Measurements from ENCODE around the gene SMIM30.
"Not testable (repeated sequence)": the region's sequence is repeated elsewhere in the genome, so short reads cannot be mapped to it uniquely, and the experiment has no call there.

Gene SMIM30

DNA sequence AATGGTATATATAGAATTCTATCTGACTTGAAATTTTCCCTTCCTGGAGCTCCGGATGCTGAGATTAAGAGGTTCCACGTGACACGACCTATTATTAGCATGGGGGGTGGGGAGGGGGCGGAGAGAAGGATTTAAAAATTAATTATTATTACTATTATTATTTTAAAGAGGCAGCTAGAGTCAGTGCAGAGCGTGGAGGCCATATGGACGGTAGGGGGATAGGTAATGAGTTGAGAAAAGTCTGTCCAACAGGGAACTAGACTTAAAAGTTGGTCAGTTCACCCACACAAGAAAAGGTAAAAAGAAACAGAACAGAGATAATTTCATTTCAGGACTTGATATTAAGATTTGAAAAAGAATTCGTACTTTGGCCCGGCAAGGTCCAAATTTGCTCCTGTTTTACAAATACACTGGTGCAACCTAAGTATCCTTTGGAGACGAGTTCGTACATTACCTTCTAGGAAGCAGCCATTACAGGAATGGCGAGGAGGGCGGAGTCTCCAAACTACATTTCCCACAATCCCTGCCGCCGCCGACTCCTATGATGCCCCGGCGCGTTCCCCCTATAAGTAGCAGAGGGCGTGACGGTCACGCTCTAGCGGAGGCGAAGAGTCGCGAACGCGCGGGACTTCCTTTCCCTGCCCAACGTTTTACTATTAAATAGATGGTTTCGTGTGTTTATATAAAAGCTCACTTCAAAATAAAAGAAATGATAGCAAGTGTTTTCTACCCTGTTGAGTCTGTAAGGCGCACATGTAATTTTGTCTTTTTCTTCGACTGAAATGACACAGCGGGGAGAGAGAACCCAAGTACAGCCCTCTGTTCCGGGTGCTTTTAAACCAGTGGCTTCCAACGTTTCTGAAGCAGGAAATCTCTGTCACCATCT, at the start of gene SMIM30:
Gene SMIM30 (minus strand): TSS at position 481 of the 886 bp plus-strand sequence. CDS start 976 bp downstream, outside the sequence.
- DNase-seq: peak; percentile 53

DNA sequence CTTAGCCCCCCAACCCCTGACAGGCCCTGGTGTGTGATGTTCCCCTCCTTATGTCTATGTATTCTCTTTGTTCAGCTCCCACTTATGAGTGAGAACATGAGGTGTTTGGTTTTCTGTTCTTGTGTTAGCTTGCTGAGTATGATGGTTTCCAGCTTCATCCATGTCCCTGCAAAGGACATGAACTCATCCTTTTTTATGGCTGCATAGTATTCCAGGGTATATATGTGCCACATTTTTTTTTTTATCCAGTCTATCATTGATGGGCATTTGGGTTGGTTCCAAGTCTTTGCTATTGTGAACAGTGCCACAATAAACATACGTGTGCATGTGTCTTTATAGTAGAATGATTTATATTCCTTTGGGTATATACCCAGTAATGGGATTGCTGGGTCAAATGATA, 47.8 kb upstream of the SMIM30 start:
- DNase-seq: not testable (repeated sequence)

DNA sequence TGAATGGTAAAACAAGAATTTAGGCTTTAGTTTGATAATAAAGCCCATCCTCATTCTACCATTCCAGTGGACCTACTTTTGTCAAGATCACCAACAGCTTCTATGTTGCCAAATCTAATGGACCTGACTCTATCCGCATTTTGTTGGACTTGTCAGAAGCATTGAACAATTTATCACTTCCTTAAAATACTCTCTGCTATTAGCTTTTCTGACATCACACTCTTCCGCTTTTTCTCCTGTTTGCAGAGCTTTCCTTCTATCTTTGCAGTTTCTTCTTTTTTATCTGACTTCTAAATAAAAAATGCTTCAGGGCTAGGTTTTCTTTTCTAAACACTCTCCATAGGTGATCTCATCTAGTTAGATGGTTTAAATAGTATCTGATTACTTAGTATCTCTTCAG, 42.7 kb upstream of the SMIM30 start:
- DNase-seq: no peak

DNA sequence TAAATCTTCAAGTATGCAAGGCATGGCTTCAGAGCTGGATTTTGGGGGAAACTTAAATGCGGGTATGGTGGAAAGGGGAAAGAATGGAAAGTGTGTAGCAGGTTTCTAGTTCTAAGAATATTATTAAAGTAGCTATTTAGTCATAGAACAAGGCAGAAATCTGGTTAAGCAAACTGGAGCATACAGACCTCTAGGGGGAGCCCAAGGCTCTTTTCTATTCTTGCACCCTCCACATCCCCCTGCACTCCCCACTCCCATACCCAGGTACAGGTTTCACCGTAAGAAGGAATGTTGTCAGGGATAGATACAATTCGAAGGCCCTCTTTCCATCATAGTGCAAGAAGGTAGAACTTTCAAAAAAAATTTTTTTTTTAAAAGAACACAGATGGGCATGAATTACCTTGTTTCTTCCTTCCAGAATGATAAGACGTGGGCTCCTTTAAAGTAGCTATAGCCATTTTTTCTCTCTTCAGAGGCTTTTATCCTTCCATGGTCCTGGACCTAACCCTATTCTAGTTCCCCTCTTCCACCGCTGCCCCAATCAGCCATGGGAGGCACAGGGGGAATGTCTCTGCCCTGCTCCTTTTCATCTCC, 41.5 kb upstream of the SMIM30 start:
- DNase-seq: peak; percentile 52

- no peak for DNase-seq
These were observed 40.4 kb upstream of the SMIM30 start for GRCh38 chr7:113158756-113159155.

DNA sequence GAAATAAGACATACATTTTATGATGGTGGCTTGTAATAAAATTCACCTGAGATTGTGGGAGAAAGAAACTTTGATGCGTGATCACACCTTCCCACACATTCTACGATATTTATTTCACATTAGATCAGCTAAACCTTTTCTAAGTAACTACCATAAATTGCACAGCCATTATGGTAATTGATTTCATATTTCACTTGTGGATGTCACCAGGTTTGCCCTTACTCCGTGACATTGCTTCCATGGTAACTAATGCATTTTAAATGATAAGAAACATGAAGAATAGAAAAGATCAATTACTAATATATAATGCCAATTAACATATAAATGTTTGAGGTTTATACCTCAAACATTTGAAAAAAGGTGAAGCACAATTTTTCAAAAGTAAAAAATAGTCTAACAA, 35.8 kb upstream of the SMIM30 start:
- DNase-seq: no peak

DNA sequence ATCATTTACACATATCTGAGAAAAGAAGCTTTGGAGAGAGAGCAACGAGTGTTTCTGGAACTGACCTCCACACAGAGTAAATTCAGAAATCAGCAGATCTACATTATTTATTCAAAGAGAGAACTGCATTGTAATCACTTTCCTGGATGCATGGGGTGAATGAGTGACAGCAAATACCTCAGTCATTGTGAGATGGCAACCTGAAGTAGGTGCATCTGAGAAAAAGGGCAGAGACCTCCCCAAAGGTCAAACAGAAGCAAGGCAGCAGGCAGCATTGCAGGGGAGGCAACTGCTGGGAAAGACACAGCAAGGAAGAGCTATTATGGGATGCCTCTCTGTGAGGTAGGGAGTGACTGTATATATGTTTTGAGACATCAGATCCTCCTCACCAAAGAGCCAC, 26.5 kb upstream of the SMIM30 start:
- no peak for DNase-seq

DNA sequence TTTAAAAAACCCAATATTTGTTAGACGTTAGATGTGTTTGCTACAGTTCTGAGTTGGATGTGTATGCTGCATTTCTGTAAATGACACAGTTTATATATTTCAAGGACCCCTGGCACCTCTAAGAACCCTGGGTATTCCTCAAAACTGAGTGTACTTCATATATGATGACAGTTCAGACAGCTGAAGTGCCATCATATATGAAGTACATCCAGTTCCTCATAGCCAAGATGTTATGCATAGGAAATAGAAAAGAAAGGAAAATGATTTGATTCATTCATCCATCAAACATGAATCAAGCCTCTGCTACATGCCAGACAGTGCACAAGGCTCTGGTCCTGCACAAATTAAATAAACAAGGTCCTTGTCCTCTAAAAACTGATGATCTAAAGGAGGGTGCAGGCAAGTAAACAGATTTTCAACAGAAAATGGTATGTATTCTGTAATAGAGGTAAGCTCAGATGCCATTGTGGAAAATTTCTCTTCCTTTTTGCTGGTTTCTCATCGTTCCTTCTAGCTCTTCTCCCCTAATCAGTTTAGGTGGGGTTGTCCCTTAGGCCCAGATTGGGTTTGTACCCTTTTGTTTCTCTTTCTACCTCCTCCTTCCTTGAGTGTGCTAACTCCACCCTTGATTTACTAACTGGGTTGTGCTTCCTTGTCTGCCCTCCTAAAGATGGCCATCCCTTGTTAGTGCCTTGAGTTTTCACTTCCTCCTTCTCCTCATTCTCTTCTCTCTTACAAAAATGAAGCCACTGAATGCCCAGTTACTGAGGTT, 25.3 kb upstream of the SMIM30 start:
- no peak for DNase-seq

DNA sequence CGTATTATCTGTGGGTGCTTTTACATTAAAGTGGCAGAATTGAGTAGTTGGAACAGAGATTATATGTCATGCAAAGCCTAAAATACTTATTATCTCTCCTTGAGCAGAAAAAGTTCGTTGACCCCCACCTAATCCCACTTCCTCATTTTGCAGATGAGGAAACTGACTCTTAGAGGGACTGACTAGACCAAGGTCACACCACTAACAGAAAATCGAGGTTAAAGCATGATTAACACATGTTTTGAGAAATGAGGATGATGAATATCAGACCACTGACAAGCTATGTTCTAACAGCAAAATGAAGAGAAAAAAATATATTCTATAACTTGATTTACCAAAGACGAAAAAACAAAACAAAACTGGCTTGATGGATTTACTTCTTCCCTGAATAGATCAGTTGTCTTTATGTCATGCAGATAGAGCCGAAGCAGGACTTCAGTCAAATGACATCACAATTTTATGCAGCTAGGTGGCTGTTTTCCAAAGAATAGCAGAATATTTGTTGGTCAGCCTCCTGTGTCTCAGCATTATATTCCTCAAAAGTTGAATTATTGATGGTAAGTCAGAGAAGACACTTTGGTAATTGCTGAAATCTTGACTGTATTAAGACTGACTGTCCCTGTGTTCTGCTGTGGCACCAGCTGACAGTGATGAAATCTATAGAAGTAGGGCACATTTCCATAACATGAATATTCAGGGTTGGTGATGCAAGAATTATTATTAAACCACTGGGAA, 24.2 kb upstream of the SMIM30 start:
- no peak for DNase-seq

DNA sequence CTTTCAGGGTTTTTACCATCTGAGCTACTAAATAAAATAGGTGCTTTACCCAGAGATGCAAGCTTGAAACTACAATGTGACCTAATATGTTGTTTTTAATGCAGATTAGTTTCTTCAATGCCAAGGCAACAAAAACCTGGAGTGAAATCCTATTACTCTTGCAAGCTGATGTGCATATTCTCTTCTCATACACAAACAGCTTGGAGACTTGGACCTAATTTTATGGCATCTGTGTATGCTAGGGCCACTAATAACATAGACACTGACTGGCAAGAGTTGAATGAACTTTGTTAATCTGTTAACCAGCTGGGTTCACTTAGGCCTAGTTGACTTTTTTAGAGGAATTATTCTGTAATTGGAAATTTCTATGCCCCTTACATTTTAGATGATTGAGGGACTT, 23.4 kb upstream of the SMIM30 start:
- no peak for DNase-seq

DNA sequence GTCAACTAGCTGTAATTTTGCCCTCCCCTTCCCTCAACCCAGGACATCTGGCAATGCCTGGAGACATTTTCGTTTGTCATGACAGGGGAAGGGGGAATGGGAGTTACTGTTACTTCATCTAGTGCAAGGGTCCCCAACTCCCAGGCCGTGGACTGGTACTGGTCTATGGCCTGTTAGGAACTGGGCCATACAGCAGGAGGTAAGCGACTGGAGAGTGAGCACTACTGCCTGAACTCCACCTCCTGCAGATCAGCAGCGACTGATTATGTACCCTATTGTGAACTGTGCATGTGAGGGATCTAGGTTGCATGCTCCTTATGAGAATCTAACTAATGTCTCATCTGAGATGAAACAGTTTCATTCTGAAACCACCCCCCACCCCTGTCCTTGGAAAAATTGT, 22.6 kb upstream of the SMIM30 start:
- DNase-seq: no peak

DNA sequence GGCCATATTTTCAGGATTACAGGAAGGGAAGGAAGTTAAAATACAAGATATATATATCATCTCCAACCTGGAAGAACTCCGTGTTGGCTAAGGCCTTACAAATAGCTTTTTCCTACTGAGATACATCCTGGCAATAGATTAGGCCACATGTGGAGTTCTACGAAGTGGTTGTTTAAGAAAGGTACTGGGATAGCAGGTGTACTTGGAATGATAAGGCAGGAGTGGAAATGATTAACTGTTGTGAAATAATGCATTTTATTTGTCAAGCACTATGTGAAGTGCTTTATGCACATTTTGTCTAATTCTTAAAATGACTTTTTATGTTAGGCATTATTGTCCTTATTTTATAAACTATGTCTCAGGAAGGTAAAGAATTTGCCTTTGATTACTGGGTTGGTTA, 18.9 kb upstream of the SMIM30 start:
- DNase-seq: no peak

DNA sequence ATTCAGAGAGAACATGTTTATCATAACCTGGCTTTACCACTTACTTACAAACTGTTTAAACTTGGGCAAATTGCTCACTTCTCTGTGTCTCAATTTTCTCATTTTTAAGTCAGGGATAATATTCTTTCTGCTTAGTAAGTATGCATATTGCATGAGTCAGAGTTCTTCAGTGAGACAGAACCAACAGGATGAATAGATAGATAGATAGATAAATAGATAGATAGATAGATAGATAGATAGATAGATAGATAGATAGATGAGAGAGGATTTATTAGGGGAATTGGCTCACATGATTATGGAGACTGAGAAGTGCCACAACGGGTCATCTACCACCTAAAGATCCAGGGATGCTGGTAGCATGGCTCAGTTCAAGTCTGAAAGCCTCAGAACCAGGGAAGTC, 15.7 kb upstream of the SMIM30 start:
- DNase-seq: no peak

- DNase-seq: no peak
These were observed 13.0 kb upstream of the SMIM30 start for GRCh38 chr7:113131367-113131766.

DNA sequence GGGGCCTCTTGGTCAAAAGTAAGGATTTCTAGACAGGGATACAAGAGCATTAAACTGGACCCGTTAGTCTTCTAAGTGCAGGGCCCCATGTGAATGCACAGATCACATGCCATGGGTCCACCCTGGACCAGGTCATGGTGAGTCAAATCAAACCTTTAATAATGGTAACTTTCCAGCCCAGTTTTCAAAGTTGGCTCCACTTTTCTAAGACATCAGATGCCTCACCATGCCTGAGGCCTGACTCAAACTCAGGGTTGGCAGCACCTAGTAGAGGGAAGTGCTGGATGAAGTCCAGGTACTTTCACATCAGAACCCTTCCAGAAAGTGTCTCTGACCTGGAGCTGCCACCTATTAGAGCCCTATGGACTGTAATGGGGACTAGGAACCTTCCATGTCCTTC, 9.7 kb upstream of the SMIM30 start:
- DNase-seq: no peak

GRCh38 chr7:113125728-113126127, 7.4 kb upstream of the SMIM30 start:
- no peak for DNase-seq

DNA sequence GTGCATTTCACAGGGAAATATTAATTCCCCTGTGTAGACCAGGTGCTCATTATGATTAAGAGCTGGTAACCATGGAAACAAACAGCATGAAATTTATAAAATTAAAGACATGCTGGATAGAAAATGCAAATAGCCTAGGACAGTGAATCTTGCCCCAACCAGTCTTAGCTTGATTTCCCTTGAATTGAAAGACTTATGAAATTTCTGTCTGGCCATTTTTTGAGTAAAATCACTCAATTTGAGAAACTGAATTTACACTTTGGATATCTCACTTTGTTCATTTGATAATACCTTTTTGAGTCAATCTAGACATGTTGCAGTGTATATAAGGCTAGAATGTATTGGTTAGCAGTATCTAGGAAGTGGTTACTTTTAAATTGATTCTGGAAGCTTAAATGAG, 4.4 kb upstream of the SMIM30 start:
- no peak for DNase-seq

GRCh38 chr7:113120647-113121046, 2.3 kb upstream of the SMIM30 start:
- DNase-seq: no peak

- no peak for DNase-seq
These were observed 1.1 kb upstream of the SMIM30 start for GRCh38 chr7:113119429-113119828.

DNA sequence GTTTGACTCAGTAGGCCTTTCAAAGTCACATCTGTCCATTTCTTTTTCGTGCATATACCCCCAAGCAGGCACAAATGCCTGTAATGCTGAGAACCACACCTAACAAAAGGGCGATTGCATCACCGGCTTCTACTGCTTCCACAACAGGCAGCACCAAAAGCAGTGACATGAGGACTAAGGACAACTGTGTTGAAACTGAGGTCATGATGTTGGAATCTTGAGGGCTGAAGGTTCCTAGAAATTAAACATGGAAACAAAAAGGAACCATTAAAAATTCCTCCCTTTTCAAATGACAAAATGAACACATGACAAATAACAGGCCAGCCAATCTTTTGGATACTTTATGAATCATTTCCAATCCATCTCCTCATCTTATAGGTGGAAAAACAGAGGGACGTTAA, 980 bp downstream of the SMIM30 start:
- DNase-seq: not testable (repeated sequence)

DNA sequence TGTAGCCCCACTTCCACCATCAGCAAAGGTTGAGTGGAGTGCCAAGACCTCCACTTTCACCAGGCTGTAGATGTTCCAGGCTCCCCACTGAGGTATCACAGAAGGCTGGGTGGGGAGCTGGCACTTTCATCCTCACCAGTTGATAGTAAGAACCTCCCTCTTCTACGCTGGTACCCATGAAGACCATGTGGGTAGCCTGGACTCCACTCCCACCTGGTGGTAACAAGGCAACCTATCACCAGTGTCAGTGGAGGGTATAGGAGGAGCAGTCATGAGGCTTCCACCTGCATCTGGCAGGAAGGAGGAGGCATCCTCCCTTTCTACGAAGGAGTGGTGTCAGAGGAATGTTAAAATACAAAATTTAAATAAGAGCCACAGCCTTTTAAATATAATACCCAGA, 4.4 kb downstream of the SMIM30 start:
- no peak for DNase-seq

GRCh38 chr7:113109718-113110117, 8.6 kb downstream of the SMIM30 start:
- DNase-seq: no peak

GRCh38 chr7:113100121-113100603, 18.2 kb downstream of the SMIM30 start:
- no peak for DNase-seq
